Measurements from ENCODE around the gene SH3GLB1. TPM values are rescaled to one million over a fixed set of nuclear protein-coding genes. Genes with fewer than 3 reads are reported as not detected.

The SH3GLB1 gene
- total RNA-seq, 4 donors from 2014 or later: 94.9 to 135 (median 98.6) TPM

DNA sequence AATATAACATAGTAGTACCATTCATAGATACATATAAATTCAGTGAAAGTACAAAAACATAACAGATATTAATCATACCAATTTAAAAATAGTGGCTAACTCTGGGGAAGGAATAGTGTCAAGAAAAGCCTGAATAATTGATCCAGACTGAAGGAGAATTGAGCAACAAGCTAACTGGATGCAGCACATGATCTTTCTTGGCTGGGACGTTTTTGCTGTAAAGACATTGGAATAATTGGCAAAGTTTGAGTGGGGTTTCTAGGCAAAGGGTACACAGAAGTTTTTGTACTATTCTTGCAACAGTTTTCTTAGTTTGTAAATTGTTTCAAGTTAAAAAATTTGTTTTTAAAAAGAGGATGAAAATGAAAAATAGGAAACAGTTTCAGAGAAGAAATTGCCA, 2.6 kb upstream of the SH3GLB1 start:
- TF ChIP-seq, protein P1, sequence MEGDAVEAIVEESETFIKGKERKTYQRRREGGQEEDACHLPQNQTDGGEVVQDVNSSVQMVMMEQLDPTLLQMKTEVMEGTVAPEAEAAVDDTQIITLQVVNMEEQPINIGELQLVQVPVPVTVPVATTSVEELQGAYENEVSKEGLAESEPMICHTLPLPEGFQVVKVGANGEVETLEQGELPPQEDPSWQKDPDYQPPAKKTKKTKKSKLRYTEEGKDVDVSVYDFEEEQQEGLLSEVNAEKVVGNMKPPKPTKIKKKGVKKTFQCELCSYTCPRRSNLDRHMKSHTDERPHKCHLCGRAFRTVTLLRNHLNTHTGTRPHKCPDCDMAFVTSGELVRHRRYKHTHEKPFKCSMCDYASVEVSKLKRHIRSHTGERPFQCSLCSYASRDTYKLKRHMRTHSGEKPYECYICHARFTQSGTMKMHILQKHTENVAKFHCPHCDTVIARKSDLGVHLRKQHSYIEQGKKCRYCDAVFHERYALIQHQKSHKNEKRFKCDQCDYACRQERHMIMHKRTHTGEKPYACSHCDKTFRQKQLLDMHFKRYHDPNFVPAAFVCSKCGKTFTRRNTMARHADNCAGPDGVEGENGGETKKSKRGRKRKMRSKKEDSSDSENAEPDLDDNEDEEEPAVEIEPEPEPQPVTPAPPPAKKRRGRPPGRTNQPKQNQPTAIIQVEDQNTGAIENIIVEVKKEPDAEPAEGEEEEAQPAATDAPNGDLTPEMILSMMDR (IDR thresholded peaks at IDR 0.05; ENCODE audit: low read depth): no peak

DNA sequence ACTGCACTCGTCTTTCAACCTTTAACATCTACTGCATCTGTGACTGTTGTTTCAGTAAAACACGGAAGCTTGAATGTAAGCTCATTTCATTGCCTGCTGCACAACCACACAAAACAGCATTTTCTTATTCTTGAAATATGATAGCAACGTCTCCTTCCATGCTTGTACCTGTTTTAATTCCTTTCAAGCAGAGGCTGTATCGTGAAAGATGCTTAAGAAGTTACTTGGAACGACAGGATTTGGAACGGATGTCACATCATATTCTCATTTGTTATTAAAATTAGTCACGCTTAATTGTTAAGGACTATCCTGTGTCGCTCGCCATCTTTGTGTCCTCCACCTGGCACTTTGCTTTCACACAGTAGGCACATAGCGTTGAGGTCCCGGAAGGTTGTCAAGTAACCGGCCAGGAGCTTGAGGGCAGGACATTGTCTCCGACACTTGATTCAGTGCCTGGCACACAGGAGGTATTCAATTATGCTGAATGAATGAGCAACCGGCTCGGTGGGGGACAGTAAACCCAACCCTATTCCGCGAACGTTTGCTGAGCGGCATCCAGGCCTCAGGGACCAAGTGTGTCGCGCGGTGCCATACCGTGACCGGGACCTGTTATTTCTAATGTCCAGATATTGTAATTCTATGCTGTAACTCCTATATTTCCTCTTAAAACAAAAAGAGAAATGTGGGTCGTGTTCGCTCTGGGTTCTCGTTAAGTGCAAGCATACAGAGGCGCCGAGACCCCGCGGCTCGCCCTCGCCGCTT, 499 bp upstream of the SH3GLB1 start:
- TF ChIP-seq, protein P1 (IDR thresholded peaks at IDR 0.05; ENCODE audit: low read depth): no peak

DNA sequence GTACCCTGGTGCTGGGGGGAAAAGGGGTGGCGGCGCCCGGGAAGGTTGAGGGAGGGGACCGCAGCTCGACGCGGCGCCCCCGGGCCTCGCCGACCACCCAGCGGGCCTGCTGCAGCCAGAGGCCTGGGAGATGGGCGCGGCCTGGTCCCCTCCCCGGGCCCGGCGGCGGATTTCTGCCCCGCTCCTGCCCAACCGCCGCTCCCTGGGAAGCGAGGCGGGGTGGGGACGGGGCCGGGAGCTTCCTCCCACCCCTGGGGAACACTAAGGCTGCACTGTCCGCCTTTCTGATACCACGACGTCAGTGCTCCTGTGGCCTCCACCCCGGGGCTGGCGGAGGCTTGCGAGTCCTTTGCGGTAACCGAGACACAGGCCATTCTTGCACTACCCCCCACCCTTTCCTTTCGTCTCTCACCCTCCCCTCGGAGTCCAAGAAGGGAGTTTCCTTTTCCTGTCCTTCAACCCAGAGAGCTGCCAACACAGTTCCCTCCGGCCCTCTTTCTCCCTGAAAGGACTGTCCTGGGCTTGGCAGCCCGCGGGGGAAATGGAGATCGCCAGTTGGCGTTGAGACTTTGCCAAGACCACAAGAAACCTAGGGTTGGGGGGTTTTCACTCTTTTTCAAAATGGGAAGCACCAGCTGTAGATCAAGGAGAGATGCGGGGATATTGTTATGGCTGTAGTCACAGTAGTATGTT, 742 bp downstream of the SH3GLB1 start:
- TF ChIP-seq, protein P1 (IDR thresholded peaks at IDR 0.05; ENCODE audit: low read depth): no peak

DNA sequence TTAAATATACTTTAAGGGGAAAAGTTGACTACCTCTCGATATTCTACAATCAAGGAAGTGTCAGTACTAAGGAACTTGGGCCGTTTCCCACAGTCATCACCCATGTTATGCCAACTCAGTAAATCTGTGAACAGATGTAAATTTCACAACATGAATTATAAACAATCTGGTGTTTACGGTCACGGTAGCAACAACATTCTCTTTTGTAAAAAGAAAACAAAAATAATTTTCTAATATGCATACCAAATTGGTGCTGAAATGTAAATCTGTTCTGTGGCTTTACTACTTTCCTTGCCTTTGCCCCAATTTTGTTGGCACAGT, 1.2 kb downstream of the SH3GLB1 start:
- TF ChIP-seq, protein P1 (IDR thresholded peaks at IDR 0.05; ENCODE audit: low read depth): no peak

DNA sequence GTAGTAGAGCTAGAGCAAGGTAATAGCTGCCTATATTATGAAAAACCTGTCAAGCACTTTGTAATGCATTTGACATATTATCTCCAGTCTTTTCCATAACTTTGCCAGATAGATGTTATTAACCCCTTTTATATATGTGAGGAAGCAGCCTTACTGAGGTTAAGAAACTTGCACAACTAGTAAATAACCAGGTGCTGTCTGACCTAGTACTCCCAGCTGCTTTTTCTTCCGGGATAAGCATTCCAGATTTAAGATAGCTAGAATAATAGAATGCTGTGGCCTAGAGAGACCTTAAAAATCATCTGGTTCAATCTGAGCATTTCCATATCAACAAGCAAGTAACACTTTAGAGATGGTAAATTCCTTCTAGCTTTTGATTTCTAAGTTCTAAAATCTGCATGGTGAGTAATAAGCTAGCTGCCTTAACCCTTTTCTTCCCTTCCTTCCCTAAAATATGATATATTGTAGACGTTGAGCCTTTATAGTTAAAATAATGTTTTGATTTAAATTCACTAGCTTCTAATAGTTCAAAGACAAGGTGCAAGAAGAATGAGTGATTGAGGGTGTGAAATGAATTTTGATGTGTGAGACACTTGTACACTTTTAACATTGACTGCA, 1.8 kb downstream of the SH3GLB1 start:
- TF ChIP-seq, protein P1 (IDR thresholded peaks at IDR 0.05; ENCODE audit: low read depth): no peak

DNA sequence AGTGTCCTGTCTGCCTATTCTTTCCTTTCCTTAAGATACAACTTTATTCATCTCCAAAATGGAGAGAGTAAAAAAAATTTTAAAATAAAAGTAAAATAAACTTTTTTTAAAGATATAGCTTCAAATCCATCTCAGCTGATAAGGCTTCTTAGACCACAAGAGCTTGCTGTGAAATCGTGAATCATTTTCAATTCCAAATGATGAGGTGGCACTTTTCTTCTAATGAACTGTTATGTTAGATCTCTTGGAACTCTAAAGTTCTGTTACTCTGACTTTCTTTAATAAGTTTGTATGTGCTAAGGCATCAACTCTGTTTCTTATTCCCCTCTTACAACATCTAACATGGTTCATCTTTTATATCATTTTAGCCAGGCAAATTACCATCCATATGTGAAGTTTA, 4.5 kb downstream of the SH3GLB1 start:
- TF ChIP-seq, protein P1 (IDR thresholded peaks at IDR 0.05; ENCODE audit: low read depth): no peak
